Measurements from ENCODE around the gene FCGR2B.
A peak's percentile ranks its signal among the peaks of the same experiment; 100 is the strongest.
"Not testable (repeated sequence)": the region's sequence is repeated elsewhere in the genome, so short reads cannot be mapped to it uniquely, and the experiment has no call there.

FCGR2B gene

DNA sequence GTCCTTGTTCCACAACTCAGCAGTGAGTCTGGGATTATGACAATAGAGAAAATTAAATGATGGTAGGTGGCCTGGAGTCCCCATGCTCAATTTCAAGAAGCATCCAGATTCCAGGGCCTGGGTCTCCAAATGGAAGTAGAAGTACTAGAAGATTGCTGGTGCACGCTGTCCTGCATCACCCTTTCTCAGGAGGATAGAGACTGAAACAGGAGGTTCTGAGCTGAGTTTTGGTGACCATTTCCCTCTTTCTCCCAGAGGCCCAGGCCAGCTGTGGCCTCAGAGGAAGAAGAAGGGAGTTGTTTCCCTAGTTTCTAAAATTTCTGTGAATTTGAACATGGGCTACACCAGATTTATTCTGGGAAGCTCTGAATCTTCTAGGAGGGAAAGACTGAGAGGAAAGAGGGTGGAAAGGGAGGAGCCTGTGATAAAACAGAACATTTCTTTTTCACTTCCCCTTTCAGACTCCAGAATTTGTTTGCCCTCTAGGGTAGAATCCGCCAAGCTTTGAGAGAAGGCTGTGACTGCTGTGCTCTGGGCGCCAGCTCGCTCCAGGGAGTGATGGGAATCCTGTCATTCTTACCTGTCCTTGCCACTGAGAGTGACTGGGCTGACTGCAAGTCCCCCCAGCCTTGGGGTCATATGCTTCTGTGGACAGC is at the start of gene FCGR2B:
FCGR2B (plus strand) TSS at position 460 of the 656 bp plus-strand sequence; CDS start at position 559, 99 bp downstream.
- not testable (repeated sequence) for DNase-seq (ENCODE audit: low read depth)

DNA sequence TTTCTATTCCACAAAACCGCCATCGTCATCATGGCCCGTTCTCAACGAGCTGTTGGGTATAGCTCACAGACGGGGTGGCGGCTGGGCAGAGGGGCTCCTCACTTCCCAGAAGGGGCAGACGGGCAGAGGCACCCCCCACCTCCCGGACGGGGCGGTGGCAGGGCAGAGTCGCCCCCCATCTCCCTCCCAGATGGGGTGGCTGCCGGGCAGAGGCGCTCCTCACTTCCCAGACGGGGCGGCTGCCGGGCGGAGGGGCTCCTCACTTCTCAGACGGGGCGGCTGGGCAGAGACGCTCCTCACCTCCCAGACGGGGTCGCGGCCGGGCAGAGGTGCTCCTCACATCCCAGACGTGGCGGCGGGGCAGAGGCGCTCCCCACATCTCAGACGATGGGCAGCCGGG is 46.5 kb upstream of the FCGR2B start:
- DNase-seq (ENCODE audit: low read depth), result not testable (repeated sequence)

DNA sequence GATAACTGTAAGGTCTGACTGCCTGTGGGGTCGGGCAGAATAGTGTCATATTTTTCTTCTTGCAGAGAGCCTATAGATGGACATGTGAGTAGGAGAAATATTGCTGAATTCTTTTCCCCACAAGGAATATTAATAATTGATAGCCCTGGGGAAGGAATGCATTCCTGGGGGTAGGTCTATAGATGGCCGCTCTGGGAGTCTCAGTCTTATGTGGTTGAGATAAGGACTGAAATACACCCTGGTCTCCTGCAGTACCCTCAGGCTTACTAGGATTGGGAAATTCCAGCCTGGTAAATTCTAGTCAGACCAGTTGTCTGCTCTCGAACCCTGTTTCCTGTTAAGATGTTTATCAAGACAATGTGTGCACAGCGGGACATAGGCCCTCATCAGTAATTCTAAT is 44.4 kb upstream of the FCGR2B start:
- not testable (repeated sequence) for DNase-seq (ENCODE audit: low read depth)

DNA sequence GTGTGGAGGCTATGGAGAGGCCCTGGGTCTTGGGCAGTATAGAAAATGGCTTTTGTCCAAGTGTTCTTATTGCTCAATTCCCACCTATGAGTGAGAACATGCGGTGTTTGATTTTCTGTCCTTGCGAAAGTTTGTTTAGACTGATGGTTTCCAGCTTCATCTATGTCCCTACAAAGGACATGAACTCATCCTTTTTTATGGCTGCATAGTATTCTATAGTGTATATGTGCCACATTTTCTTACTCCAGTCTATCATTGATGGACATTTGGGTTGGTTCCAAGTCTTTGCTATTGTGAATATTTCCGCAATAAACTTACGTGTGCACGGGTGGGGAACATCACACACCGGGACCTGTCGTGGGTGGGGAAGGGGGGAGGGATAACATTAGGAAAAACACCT is 42.5 kb upstream of the FCGR2B start:
- not testable (repeated sequence) for DNase-seq (ENCODE audit: low read depth)

DNA sequence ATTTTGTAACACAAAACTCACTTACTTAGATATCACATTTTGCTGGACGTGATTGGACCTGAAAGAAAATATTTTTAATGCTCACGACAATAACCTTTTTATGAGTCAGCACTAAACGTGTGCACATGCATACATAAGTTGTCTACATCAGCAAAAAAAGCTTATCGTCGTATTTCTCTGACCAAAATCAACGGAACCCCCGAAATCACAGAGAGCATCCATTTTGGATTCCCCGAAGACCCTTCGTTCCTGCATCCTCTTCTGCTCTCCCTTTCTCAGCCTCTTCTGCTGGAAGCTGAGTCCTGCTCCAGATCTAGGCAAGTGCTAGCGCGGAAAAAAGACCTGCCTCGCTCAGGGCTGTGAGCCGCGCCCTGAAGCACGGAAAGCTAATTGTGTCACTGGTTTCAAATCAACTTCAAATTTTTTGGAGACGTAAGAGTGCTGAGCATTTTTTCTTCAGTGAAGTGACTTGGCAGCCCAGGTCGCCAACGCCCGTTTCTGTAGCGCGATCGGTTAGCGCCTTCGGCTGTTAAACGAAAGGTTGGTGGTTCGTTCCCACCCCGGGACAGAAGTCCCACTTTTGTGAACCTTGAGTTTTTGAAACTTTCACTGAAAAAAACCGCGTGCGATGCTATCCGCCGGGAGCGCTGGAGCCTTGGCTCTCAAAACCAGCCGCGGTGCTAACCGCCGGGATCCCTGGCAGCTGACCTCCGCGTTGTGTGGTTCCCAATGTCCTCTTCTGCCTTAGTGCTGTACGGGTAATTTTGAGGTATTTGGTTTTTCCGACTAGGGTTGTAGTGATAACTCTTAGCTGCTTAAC is 41.6 kb upstream of the FCGR2B start:
- peak; percentile 45 for DNase-seq (ENCODE audit: low read depth)

DNA sequence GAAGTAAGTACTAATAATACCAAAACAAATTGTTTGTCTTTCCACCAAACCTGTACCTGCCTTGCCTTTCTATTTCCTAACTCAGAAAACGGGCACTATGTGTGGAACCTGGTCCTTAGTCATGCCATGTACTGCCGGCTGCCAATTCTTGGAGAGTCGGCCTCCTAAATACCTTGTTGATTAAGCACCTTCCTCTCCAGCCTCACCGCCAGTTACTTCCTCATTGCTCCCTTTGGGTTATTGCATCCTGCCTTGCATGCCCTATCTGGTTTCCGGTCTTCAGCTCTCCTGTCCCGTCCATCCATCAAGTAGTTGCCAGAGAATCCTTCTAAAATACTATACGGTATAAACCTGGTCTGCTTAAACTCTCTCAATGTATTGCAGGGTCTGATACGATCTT is 40.9 kb upstream of the FCGR2B start:
- not testable (repeated sequence) for DNase-seq (ENCODE audit: low read depth)

DNA sequence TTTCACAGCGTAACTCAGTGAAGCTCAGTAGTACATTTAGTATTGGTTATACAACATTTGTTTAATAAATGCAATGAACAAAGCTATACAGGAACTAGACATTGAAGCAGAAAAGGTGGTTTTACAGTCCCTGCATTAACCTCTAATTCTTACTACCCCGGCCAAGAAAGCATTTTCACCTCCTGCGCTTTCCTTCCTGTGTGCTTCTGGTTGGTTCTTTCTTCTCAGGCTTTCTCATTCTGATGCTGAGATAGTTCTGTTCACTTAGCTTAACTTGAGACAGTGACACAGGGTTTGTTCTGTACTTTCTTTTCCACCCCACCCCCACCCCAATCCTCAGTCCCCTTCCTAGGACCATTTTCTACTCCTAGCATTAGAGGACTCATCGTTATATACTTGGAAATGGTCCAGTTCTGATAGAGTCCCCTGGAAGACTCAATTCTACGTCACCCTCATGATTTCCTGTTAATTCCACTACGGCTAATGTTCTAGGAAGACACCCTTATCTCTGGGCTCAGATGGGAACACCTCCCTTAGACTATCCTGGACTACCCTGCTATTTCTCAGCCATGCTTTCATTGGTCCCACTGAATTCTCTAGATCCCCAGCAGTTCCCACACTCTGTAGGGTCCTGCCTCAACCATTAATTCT is 39.4 kb upstream of the FCGR2B start:
- not testable (repeated sequence) for DNase-seq (ENCODE audit: low read depth)

DNA sequence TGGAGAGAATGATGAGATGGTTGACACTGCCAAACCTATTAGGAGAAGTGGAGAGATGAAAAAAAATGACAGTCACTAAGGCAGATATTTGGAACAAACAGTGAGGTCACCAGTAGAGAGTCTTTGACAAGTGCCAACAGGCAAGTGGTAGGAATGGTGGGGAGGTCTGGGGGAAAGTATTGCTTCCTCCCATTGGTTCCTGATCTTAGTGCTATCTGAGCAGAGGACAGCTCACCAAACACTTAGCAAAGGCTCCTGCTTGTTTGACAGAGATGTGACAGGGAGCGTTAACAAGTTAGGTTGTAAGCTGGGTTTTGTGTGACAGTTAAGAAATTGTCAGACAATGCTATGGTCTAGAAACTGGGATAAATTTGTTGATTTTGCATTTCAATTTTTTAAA is 38.3 kb upstream of the FCGR2B start:
- not testable (repeated sequence) for DNase-seq (ENCODE audit: low read depth)

DNA sequence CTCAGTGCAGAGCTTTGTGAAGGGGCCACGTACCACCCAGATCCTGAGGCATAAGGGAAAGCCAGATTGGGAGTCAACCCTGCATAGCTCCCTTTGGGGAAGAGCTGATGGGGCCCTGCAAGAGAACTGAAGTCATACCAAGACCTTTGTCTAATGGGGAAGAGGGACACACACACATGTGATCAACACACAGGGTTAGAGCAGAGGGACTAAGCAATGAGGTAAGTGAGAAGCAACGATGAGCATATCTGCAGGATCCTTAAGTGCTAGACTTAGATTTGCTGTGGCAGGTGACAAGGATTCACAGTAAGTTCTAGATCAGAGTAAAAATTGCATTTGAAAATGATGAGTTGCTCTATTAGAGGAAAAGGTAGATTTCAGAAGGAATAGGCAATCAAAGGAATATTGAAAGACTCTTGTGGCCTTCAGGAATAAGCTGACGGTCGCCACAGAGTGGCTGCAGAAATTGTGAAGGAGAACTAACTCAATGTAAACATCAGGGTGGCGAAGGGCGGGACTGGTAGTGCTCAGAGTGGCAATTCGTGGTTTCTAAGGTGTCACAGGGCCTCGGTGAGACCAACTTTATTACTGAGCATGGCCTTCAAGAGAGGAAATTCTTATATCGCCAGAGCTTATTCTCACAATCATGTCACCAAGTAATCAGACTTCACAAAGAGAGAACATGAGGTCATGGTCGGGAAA is 36.3 kb upstream of the FCGR2B start:
- DNase-seq (ENCODE audit: low read depth), result not testable (repeated sequence)

DNA sequence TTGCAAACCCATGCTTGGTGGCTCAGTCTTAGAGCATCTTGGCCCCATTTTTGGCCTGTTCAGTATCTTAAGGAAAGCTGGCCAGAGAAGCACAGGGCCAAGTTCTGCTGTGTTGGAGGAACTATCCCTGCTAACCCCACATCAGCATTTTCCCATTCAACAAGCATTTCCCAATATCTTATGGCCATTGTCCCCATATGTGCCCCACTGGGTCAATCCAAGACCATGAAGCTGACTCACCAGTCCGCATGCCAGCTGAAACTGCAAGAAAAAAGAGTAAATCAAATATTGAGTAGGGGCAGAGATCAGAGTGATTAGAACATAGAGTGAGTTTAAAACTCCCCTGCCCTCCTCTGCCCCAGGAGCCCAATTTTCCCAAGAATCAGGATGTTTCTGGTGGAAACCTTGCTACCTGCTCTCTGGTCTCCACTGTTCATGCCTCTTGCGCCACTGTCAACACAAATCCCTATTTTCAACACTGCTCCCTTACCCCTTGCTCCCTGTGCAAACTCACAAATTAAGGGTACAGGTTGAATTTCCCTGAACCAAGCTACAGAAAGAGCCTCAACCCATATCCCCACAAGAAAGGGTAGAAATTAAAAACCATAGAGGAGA is 32.7 kb upstream of the FCGR2B start:
- not testable (repeated sequence) for DNase-seq (ENCODE audit: low read depth)

DNA sequence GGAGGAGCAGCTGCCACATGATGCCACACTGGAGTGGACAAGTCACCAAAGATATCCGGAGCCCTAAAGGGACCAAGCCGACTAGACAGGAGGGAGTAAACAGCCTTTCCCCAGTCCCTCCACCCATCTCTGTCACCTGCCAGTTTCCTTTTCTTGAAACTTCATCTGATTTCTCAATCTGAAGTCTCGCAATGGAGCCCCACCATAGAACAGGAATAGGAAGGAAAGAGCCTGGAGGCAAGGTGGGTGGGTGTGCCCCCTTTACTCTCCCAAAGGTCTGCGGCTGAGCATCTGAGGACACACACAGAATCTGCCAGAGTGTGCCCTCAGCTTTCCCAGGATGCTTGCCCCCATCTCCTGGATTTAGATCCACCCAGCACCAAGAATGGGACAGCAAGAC is 31.9 kb upstream of the FCGR2B start, which contains the start of gene FCGR3B:
FCGR3B (minus strand) TSS at position 101 of the 400 bp plus-strand sequence; CDS start at position 19, 82 bp downstream.
- no peak for DNase-seq (ENCODE audit: low read depth)

DNA sequence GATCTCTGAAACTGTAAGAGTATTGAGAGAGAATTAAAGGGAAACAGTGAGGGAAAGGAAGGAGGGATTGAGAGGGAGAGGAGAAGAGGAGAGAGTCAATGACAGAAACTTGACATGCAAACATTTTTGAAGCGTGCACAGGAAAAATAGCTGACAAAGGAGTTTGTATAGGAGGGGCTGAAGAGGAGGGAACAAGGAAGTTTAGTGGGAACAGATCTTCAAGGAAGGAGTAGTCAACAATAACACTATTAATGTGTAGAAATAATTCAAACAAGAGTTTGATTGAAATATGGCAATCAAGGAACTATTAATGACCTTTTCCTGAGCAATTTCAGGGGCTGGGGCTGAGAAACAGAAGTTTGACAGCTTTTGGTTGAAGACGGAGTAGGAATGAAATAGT is 27.9 kb upstream of the FCGR2B start:
- DNase-seq (ENCODE audit: low read depth), result not testable (repeated sequence)

DNA sequence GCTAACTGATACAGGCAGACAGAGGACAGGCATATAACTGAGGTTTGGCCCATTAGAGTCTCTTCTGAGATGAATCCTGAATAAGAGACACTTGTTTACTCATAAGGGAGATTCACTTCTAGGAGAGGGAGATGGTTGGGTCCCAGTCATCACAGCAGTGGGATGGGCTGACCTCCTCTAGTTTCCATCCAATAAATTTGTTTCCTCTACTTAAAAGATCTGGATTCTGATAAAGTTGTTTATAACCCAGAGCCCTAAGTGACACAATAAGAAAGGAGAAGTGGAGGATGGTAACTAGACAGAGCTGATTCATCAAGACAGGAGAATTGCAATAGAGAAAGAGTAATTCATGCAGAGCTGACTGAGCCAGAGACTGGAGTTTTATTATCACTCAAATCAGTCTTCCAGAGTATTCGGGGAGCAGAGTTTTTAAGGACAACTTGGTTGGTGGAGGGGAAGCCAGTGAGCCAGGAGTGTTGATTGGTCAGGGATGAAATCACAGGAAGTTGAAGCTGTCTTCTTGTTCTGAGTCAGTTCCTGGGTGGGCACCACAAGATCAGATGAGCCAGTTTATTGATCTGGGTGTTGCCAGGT is 26.7 kb upstream of the FCGR2B start:
- not testable (repeated sequence) for DNase-seq (ENCODE audit: low read depth)

DNA sequence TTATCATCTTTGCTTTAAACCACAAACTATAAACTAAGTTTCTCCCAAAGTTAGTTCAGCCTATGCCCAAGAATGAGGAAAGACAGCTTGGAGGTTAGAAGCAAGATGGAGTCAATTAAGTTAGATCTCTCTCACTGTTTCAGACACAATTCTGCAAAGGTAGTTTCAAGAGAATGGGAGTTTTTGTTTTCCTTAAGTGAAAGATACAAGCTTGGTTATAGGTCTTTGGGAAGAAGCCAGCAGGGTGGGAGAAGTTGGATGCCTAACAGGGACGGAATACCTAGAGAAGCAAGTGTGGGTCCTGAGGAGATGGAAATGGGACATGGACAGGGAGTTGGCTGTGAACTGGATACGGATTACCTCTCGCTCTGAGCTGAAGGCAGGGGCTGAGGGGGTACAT is 26.0 kb upstream of the FCGR2B start:
- DNase-seq (ENCODE audit: low read depth), result not testable (repeated sequence)

DNA sequence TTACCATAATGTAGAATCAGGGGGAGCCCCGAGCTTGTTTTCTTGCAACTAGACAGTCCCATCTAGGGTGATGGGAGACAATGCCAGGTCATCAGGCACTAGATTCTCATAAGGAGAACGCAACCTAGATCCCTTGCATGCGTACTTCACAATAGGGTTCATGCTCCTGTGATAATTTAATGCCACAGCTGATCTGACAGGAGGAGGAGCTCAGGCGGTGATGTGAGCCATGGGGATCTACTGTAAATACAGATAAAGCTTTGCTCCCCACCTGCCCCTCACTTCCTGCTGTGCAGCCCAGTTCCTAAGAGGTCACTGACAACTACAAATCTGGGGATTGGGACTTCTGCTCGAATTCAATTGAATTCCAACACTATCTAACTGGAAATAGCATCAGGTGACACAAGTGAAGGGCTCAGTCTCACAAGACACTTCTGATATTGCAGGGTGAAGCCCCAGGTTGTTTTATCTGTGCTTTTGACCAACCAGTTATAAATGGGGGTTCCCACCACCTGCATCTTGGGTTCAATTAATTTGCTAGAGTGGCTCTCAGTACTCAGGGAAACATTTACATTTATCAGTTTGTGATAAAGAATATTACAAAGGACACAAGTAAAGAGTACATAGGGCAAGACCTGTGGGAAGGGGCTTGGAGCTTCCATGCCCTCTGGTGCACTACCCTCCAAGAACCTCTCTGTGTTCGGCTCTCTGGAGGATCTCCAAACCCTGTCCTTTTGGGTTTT is 24.5 kb upstream of the FCGR2B start:
- DNase-seq (ENCODE audit: low read depth), result not testable (repeated sequence)

DNA sequence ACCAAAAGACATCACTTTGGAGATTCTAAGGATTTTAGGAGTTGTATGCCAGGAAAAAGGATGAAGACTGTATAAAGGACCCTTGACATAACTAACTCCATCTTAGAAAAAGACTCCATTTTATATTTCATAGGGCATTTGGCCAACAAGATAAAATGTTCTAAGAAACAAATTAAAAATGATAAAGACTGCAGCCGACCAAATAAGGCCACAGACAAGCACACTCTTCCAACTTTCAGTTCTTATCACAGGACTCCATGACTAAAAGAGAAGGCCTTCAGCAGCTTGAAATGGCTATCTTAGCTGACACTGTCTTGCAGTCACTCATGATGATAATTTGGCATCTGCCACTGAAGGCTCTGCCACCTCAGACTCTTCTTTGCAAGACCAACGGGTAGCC is 23.7 kb upstream of the FCGR2B start:
- not testable (repeated sequence) for DNase-seq (ENCODE audit: low read depth)

DNA sequence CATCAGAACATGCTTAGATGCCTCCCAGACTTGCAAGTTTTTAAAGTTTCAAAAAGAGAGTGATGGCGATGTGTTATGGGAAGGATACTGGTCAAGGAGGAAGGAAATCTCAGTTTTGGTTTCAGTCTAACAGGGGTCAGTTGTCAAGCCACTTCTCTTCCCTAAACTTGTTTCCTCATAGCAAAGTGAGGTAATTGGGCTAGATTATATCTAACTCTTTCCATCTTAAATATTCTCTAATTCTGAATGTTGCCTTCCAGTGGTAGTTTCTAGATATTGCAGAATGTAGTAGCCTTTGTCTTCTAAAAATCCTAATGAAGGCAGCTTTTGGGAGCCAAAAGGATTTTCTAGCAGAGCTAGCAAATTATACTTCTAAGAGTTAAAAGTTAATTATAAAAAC is 20.2 kb upstream of the FCGR2B start:
- DNase-seq (ENCODE audit: low read depth), result not testable (repeated sequence)

DNA sequence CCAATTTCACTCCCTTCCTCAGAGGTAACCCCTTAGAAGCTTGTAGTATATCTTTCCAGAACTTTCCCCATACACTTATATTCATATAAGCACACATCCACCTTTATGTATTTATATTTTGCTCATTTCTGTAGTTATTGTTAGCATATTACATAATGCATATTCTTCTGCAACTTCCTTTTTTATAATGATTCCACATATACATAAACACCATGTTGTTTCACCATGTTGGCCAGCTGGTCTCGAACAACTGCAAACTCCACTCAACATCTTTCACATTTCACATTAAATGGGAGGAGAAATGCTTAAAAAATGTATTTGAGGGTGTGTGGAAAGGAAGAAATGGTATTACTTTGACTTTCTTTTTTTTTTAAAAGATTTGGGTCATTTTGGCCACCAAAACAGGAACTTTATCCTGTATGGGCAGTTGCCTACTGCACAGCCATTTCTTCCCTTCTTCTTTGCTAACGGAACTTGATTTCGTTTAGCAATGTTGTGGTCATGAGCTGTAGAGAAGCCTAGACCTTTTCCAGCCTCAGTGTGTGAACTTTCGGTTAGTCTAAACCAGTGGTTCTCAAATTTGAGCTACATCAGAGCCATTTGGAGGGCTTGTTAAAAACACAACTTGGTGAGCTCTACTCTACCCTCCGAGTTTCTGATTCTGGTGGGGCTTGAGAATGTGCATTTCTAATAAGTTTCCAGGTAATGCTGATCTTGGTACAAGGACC is 19.3 kb upstream of the FCGR2B start:
- DNase-seq (ENCODE audit: low read depth), result not testable (repeated sequence)

DNA sequence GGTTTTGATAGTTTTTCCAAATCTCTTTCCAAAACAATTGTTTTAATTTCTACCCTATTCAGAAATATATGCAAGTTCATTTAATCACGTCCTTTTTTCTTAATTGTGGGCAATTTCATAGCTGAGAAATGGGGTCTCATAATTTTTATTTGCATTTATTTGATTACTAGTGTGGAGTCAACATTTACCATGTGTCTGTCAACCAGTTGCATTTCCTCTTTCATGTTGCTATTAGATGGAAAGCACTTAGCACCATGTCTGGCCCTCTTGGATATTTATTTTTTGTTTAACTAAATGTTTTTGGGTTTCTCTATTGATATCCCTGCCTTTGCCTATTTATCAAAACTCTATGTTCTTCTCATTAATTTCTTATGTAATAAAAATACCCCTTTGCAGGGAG is 18.1 kb upstream of the FCGR2B start:
- not testable (repeated sequence) for DNase-seq (ENCODE audit: low read depth)
